GM23338 (cell line): Measurements from ENCODE around the gene LCOR. TPM values are rescaled to one million over a fixed set of nuclear protein-coding genes. Genes with fewer than 3 reads are reported as not detected.

Source experiments
- ATAC-seq: fragments of 200-7000 bp; cut with Tn5 transposase; 3 replicates; pipeline ENCODE4 v1.9.1; 2020
- DNase-seq: peaks from one replicate; pipeline ENCODE4 v3.0.0-alpha.2; 2015; ENCODE audit warnings: low spot score
- H2AFZ ChIP-seq: fragments of 200-600 bp; sonication (generic); 2 replicates; pipeline ENCODE4 v1.8.0; 2016; ENCODE audit warnings: antibody characterized with exemption, mild to moderate bottlenecking, moderate library complexity
- H3F3A ChIP-seq: fragments of 200-600 bp; sonication (generic); replicated peaks from 2 replicates; pipeline ENCODE4 v1.8.0; 2017; ENCODE audit warnings: antibody characterized with exemption, mixed run types, low read depth
- H3K27ac ChIP-seq: fragments of 200-600 bp; sonication (generic); 2 replicates; pipeline ENCODE4 v1.6.1; 2016; ENCODE audit warnings: low read depth
- H3K27me3 ChIP-seq: fragments of 200-600 bp; sonication (generic); 2 replicates; pipeline ENCODE4 v1.8.0; 2016; ENCODE audit warnings: mild to moderate bottlenecking, mixed run types, moderate library complexity; ENCODE audit not compliant: insufficient read depth
- H3K36me3 ChIP-seq: fragments of 200-600 bp; sonication (generic); 2 replicates; pipeline ENCODE4 v1.8.0; 2016; ENCODE audit warnings: mild to moderate bottlenecking; ENCODE audit not compliant: insufficient read depth
- H3K4me1 ChIP-seq: fragments of 200-600 bp; sonication (generic); 2 replicates; pipeline ENCODE4 v1.8.0; 2016; ENCODE audit warnings: mild to moderate bottlenecking, moderate library complexity; ENCODE audit not compliant: insufficient read depth
- H3K4me2 ChIP-seq: fragments of 200-600 bp; sonication (generic); 2 replicates; pipeline ENCODE4 v1.7.1; 2017; ENCODE audit warnings: mixed run types
- H3K4me3 ChIP-seq: fragments of 200-600 bp; sonication (generic); 2 replicates; pipeline ENCODE4 v1.6.1; 2016; ENCODE audit warnings: mixed run types
- H3K79me2 ChIP-seq: fragments of 200-600 bp; sonication (generic); replicated peaks from 2 replicates; pipeline ENCODE4 v1.8.0; 2017; ENCODE audit warnings: mild to moderate bottlenecking; ENCODE audit not compliant: insufficient read depth
- H3K9me2 ChIP-seq: fragments of 200-600 bp; sonication (generic); 2 replicates; pipeline ENCODE4 v1.8.0; 2017; ENCODE audit not compliant: insufficient read depth
- H4K20me1 ChIP-seq: fragments of 200-600 bp; sonication (generic); replicated peaks from 2 replicates; pipeline ENCODE4 v1.8.0; 2017; ENCODE audit warnings: mild to moderate bottlenecking; ENCODE audit not compliant: insufficient read depth
- H3K27ac Mint-ChIP-seq: 2 replicates; pipeline ENCODE4 v1.8.0; 2020; ENCODE audit warnings: inconsistent platforms, mild to moderate bottlenecking, moderate library complexity, mixed read lengths
- H3K27me3 Mint-ChIP-seq: 3 replicates; pipeline ENCODE4 v1.8.0; 2022; ENCODE audit warnings: low read depth, mild to moderate bottlenecking, moderate library complexity, mixed read lengths, inconsistent platforms; ENCODE audit not compliant: insufficient read depth, poor library complexity
- H3K36me3 Mint-ChIP-seq: 3 replicates; pipeline ENCODE4 v1.8.0; 2021; ENCODE audit warnings: low read depth, mild to moderate bottlenecking, inconsistent platforms, moderate library complexity, mixed read lengths
- H3K4me1 Mint-ChIP-seq: 3 replicates; pipeline ENCODE4 v1.8.0; 2020; ENCODE audit warnings: mild to moderate bottlenecking, inconsistent platforms, mixed read lengths
- H3K4me3 Mint-ChIP-seq: 3 replicates; pipeline ENCODE4 v1.8.0; 2021; ENCODE audit warnings: moderate library complexity, mild to moderate bottlenecking, inconsistent platforms, mixed read lengths
- H3K9me3 Mint-ChIP-seq: 3 replicates; pipeline ENCODE4 v1.8.0; 2020; ENCODE audit warnings: moderate library complexity, mild to moderate bottlenecking, inconsistent platforms, mixed read lengths
- CREB1 ChIP-seq: fragments of 250-450 bp; sonication (Bioruptor Pico); IDR thresholded peaks from 2 replicates; pipeline ENCODE4 v1.5.0; 2020; ENCODE audit warnings: low read depth, mild to moderate bottlenecking, moderate library complexity
- CTCF ChIP-seq, 2 experiments: fragments of 200-600 bp in 1 of 2; sonication (generic) in 1 of 2; conservative IDR thresholded peaks; 2 replicates each; pipeline versions ENCODE4 v1.5.1 to v1.6.1; 2016 to 2017; ENCODE audit warnings: antibody characterized with exemption in 2 of 2, low read depth in 2 of 2, mild to moderate bottlenecking in 2 of 2, moderate library complexity in 1 of 2
- EZH2 ChIP-seq: fragments of 200-600 bp; sonication (generic); IDR thresholded peaks from one replicate; pipeline ENCODE4 v1.8.0; 2017; ENCODE audit warnings: antibody characterized with exemption, mild to moderate bottlenecking, low read depth; ENCODE audit not compliant: unreplicated experiment
- EZH2phosphoT487 ChIP-seq: fragments of 200-600 bp; sonication (generic); IDR thresholded peaks from one replicate; pipeline ENCODE4 v1.8.1; 2018; ENCODE audit warnings: antibody characterized with exemption; ENCODE audit not compliant: unreplicated experiment
- JUNB ChIP-seq: IDR thresholded peaks from one replicate; pipeline ENCODE4 v1.6.1; 2016; ENCODE audit warnings: antibody characterized with exemption; ENCODE audit not compliant: unreplicated experiment
- POLR2AphosphoS5 ChIP-seq: IDR thresholded peaks from 2 replicates; pipeline ENCODE4 v1.6.1; 2016; ENCODE audit warnings: antibody characterized with exemption, low read depth
- REST ChIP-seq: IDR thresholded peaks from one replicate; pipeline ENCODE4 v1.6.1; 2018; ENCODE audit warnings: antibody characterized with exemption; ENCODE audit not compliant: unreplicated experiment
- STAT1 ChIP-seq: IDR thresholded peaks from one replicate; pipeline ENCODE4 v1.6.1; 2016; ENCODE audit warnings: antibody characterized with exemption; ENCODE audit not compliant: unreplicated experiment
- ZNF114 ChIP-seq: fragments of 250-450 bp; sonication (Bioruptor Pico); IDR thresholded peaks from 2 replicates; pipeline ENCODE4 v1.5.0; 2020; ENCODE audit warnings: mild to moderate bottlenecking, moderate library complexity
- ZNF331 ChIP-seq: fragments of 250-450 bp; sonication (Bioruptor Pico); IDR thresholded peaks from 2 replicates; pipeline ENCODE4 v1.5.0; 2020; ENCODE audit warnings: low read depth, mild to moderate bottlenecking, moderate library complexity
- ZNF462 ChIP-seq: fragments of 250-450 bp; sonication (Bioruptor Pico); IDR thresholded peaks from 2 replicates; pipeline ENCODE4 v1.5.0; 2020; ENCODE audit warnings: mild to moderate bottlenecking, moderate library complexity
- polyA plus RNA-seq: library from polyadenylated mRNA; unstranded; fragments of >200 nt; fragmentation: Nextera tagmentation; extraction: Ambion mirVana; gene quantifications from 2 replicates; pipeline ENCODE4 v1.2.1, GENCODE V29; 2016
- total RNA-seq: library from RNA; depleted of rRNA; stranded (reverse); fragments of >200 nt; shearing (Covaris generic); gene quantifications from 2 replicates; pipeline ENCODE4 v1.2.3, GENCODE V29; 2014

Gene LCOR
- total and polyA plus RNA-seq, 2 experiments from 2014 or later = 6.9 to 14.9 TPM

- TF ChIP-seq CTCF (conservative IDR thresholded peaks at IDR 0.05; ENCODE audit: low read depth in 2 of 2) (no peak), CREB1 (CRISPR knock-in tag) (no peak), EZH2phosphoT487 (no peak), POLR2AphosphoS5 (no peak), ZNF331 (CRISPR knock-in tag) (no peak), JUNB (no peak), ZNF114 (CRISPR knock-in tag) (no peak), EZH2 (no peak), STAT1 (no peak)
Observed at GRCh38 chr10:96838529-96838928, 6.4 kb downstream of the LCOR start (continued).

- H3K79me2 ChIP-seq = peaks cover 92% of the 10 kb centered on the region
- DNase-seq = no peak
- peak overlapping the region; percentile 86 for H3K27ac Mint-ChIP-seq
- TF ChIP-seq CTCF (conservative IDR thresholded peaks at IDR 0.05; ENCODE audit: low read depth in 2 of 2) (no peak), EZH2phosphoT487 (no peak), REST (no peak), ZNF462 (CRISPR knock-in tag) (no peak)
Observed at GRCh38 chr10:96840841-96841518, 8.9 kb downstream of the LCOR start.

More at GRCh38 chr10:96840841-96841518, 8.9 kb downstream of the LCOR start:
- Histone ChIP-seq H3K36me3 (no peaks in the 10 kb centered on the region), H3F3A (no peaks in the 10 kb centered on the region), H3K4me2 (no peak overlapping the region), H3K27ac (no peak overlapping the region), H4K20me1 (peaks cover 25% of the 10 kb centered on the region), H3K9me2 (no peaks in the 10 kb centered on the region), H3K4me1 (peaks cover 14% of the 10 kb centered on the region), H2AFZ (no peak overlapping the region), H3K27me3 (no peaks in the 10 kb centered on the region), H3K4me3 (no peak overlapping the region)
- H3K9me3 Mint-ChIP-seq = no peaks in the 10 kb centered on the region
- no peak for ATAC-seq
- H3K27me3 Mint-ChIP-seq = peaks cover 4% of the 10 kb centered on the region
- peaks cover 3% of the 10 kb centered on the region; the same call in 2 of the 3 replicates for H3K36me3 Mint-ChIP-seq
- peaks cover 43% of the 10 kb centered on the region for H3K4me1 Mint-ChIP-seq
- H3K4me3 Mint-ChIP-seq = no peak overlapping the region
